Measurements from ENCODE around the gene MCM5.

The MCM5 gene

GRCh38 chr22:35404176-35404575, 4.2 kb downstream of the MCM5 start:
- no peak for DNase-seq

DNA sequence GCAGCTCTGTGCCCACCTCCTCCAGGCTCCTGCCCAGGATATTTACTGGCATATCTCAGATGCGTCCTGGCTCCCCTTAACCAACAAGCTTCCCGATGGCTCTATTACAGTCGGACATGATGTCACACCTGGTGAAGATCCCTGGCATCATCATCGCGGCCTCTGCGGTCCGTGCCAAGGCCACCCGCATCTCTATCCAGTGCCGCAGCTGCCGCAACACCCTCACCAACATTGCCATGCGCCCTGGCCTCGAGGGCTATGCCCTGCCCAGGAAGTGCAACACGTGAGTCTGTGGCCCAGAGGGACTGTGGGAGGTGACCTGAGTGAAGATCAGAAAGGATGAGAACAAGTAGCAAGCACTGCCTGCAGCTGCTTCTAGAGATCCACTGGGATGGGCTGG, 6.5 kb downstream of the MCM5 start:
- no peak for DNase-seq

GRCh38 chr22:35407362-35407761, 7.4 kb downstream of the MCM5 start:
- DNase-seq = no peak

- no peak for DNase-seq
Observed at GRCh38 chr22:35409783-35410662, 10.1 kb downstream of the MCM5 start.

- DNase-seq = no peak
Observed at GRCh38 chr22:35410663-35411034, 10.7 kb downstream of the MCM5 start.

- no peak for DNase-seq
Observed at GRCh38 chr22:35411102-35411501, 11.2 kb downstream of the MCM5 start.

DNA sequence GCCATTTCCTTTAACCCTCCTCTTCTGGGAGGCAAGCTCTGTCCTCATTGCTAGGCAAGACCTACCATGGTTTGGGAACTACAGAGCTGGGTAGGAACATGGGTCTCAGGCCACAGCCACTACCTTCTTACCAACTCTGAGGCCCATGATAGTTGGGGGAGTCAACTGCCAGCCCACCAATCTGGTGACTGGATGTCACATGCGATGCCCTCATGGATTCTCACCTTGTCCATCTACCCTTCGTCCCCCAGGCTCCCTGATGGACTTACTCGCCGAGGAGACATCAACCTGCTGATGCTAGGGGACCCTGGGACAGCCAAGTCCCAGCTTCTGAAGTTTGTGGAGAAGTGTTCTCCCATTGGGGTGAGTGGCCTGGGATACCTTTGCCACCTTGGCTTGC, 13.7 kb downstream of the MCM5 start:
- no peak for DNase-seq

GRCh38 chr22:35417606-35418005, 17.7 kb downstream of the MCM5 start:
- DNase-seq = no peak

DNA sequence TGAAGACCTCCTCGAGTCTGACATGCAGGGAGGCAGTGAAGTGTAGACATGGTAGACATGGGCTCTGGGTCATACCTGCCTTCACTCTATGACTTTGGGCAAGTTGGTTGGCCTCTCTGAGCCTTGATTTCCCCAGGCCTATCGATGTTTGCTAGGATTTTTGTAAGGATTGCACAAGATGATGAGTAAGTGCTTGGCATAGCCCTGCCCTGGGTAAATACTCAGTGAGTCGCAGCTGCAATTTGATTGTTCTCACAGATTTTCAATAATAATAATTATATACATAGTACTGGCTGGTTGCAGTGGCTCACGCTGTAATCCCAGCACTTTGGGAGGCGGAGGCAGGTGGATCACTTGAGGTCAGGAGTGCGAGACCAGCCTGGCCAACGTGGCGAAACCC, 18.1 kb downstream of the MCM5 start:
- no peak for DNase-seq

DNA sequence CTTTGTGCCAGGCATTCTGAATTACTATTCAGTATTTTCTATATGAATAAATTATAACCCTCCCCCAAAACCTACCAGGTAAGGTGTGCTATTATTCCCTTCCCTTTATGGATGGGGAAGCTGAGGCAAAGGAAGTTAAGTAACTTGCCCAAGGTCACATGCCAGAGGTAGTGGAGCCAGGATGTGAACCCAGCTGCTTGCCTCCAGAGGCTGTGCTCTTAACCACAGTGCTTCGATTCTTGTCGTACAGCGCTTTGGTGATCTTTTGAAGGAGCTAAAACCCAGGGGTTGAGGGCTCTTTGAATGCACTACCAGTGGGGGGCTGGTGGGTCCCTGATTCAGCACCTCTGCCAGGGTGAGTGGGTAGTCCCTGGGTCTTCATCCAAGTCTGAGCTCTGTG, 18.8 kb downstream of the MCM5 start:
- DNase-seq = no peak

DNA sequence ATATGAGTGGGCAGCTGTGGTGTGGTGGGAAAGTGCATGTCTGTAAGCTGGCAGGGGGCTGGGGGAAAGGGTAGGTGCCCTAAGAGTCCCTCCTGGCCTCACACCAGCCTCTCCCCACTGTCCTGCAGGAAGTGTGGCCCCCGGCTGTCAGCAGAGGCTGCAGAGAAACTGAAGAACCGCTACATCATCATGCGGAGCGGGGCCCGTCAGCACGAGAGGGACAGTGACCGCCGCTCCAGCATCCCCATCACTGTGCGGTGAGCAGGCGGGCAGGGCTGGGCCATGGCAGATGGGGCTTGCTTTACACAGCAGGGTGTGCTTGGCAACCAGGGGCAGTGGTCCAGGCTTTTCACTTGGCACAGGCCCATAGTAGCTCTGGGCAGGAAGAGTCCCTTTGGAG, 19.8 kb downstream of the MCM5 start:
- DNase-seq = no peak

- no peak for DNase-seq
Observed at GRCh38 chr22:35421121-35421520, 21.2 kb downstream of the MCM5 start.

DNA sequence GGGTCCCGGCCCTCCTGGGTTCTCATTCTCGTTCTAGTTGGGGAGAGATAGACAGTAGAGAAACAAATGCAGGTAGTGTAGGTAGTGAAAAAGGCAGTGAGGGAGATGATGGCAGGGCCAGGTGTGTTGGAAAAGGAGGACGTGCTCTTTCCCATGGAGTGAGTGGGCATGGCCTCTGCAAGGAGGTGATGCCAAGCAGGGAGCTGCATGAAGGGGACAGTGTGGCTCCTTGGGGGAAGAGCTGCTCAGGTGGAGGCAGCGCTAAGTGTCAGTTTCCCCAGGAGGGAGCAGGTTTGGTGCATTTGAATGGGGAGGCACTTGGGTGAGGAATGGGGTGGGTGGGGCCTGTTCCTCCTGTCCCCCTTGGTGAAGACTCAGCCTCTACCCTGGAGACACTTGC, 22.2 kb downstream of the MCM5 start:
- DNase-seq = no peak

DNA sequence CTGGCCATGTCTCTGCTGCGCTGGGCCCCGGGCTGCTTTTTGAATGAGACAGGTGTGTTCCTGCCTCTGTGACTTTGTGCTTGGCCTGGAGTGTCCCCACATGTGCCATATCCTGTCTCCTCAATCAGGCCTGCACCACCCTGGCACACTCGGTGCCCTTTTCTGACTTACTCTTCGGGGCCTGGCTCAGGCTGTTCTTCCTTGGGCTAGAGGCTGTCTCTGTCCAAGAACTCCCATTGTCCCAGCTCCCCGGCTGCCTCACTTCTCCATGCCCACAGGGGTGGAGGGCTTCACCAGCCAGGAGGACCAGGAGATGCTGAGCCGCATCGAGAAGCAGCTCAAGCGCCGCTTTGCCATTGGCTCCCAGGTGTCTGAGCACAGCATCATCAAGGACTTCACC, 23.0 kb downstream of the MCM5 start:
- DNase-seq = no peak

DNA sequence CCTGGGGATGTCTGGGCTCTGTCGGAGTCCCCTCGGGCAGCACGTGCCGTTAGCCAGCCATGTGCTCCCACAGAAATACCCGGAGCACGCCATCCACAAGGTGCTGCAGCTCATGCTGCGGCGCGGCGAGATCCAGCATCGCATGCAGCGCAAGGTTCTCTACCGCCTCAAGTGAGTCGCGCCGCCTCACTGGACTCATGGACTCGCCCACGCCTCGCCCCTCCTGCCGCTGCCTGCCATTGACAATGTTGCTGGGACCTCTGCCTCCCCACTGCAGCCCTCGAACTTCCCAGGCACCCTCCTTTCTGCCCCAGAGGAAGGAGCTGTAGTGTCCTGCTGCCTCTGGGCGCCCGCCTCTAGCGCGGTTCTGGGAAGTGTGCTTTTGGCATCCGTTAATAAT, 24.1 kb downstream of the MCM5 start:
- DNase-seq = no peak

GRCh38 chr22:35424761-35425160, 24.8 kb downstream of the MCM5 start:
- DNase-seq = no peak

DNA sequence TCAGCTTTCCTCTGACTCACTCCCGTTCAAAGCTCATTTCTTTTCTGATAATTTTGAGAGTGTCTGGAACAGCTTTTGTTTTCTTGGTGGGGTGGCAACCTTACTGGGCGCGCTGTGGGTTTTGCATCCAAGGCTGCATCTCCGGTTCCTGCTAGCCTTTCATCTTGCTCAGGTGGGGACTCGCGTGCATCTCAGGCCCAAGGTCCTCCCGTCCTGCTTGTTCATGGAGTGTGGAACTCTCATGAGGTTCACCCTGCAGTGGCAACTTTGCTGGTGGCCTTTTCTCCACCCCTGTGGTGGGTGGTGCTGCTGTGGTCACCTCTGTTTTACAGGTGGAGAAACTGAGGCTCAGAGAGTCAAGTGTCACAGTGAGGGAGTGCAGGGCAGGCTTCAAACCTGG, 25.6 kb downstream of the MCM5 start:
- DNase-seq = no peak

DNA sequence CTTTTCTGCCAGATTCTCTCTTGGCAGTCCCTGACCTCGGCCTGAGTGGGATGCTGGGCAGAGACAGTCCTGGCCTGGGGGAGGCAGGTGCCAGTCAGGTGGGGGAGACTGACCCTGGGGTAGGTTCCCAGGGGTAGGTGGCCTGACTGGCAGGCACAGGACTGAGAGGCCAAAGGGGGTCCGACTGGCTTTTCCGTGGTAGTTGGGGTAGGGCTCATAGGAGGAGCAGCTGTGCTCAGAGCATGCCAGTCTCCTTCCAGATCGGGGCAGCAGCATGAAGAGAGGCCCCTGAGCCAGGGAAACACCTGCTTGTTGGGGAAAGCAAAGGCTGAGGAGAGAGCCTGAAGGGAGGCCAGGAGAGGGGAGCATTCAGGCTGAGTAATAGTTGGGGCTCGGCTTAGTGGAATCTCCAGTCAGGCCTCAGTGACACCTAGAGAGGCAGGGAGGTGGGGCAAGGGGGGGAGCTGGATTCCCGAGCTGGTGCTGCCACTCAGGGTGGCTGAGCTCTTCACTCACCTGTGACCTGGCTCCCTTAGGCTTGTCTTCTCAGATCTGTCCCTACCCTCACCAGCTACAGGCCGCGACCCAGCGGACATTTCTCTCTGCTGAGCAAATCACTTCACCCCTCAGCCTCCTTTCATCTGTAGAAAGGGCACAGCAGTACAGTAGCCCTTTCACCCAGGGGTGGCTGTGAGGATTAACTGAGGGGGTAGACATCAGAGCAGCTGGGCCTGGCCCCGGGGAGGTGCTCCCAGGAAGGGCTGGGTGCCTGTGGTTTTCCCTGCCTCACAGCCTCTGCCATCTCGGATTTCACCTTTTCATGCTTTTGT, 26.2 kb downstream of the MCM5 start:
- DNase-seq = no peak

- no peak for DNase-seq
Observed at GRCh38 chr22:35426801-35427140, 26.8 kb downstream of the MCM5 start.

DNA sequence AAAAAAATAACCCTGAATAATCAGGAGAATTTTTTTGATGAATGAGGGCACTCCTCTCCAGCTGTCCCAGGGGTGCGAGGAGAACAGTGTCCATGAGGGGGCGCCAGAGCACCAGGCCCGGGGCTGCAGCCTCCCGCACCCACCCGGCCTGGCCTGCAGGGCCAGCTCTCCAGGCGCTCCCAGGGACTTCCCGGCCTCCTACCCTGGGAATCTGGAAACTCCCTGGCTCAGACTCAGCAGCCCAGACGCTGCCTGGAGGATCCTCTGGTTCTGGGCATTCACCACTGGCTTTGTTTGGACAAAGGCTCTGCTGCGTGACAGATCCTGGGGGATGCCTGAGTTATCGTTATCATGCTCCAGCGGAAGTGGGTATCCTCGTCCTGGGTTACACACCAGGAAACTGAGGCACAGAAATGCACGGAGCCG, 31.0 kb downstream of the MCM5 start:
- DNase-seq = peak; percentile 90

- no peak for DNase-seq
Observed at GRCh38 chr22:35431483-35432227, 31.7 kb downstream of the MCM5 start.

GRCh38 chr22:35432228-35432905, 32.4 kb downstream of the MCM5 start:
- DNase-seq = no peak

Measured in right forelimb (tissue), 1 donor.